Memory B cell (primary cell): ENCODE measurements around the gene ATG101.

Experiments used
- ATAC-seq: fragments of 150-1000 bp; cut with Tn5 transposase; 2 replicates; pipeline ENCODE4 v1.10.0; 2021; ENCODE audit warnings: low read depth, mild to moderate bottlenecking, moderate library complexity
- DNase-seq, 2 donors: peaks; one replicate each; pipeline ENCODE4 v3.0.0; 2022; ENCODE audit warnings: low spot score in 2 of 2
- H3K27ac Mint-ChIP-seq: one replicate; pipeline ENCODE4 v1.8.0; 2022; ENCODE audit warnings: mild to moderate bottlenecking, moderate library complexity, mixed read lengths
- H3K27me3 Mint-ChIP-seq: one replicate; pipeline ENCODE4 v1.8.0; 2022; ENCODE audit warnings: mixed read lengths
- H3K36me3 Mint-ChIP-seq: one replicate; pipeline ENCODE4 v1.8.0; 2022; ENCODE audit warnings: mild to moderate bottlenecking, mixed read lengths
- H3K4me1 Mint-ChIP-seq: one replicate; pipeline ENCODE4 v1.8.0; 2022; ENCODE audit warnings: mixed read lengths
- H3K4me3 Mint-ChIP-seq: one replicate; pipeline ENCODE4 v1.8.0; 2022; ENCODE audit warnings: mild to moderate bottlenecking, moderate library complexity, mixed read lengths
- H3K9me3 Mint-ChIP-seq: one replicate; pipeline ENCODE4 v1.8.0; 2022; ENCODE audit warnings: mixed read lengths

Gene ATG101

GRCh38 chr12:52049688-52050087 lies 20.1 kb upstream of the ATG101 start:
- Mint-ChIP-seq H3K27me3 (no peaks in the 10 kb centered on the region), H3K4me3 (peak overlapping the region; percentile 92), H3K9me3 (no peaks in the 10 kb centered on the region), H3K36me3 (no peaks in the 10 kb centered on the region), H3K4me1 (peaks cover 38% of the 10 kb centered on the region), H3K27ac (peak overlapping the region; percentile 98)
- DNase-seq (no peak), ATAC-seq (no peak)

GRCh38 chr12:52050116-52050757 lies 19.5 kb upstream of the ATG101 start:
- DNase-seq (peak; percentile 70 to 75), ATAC-seq (peak; percentile 39)
- peak overlapping the region; percentile 92 for H3K4me3 Mint-ChIP-seq

GRCh38 chr12:52050758-52051541 lies 18.8 kb upstream of the ATG101 start, which contains the start of gene NR4A1:
Gene NR4A1, plus strand, starts transcription at chr12:52051442. Its CDS starts 2,887 bp downstream, at chr12:52054329.
- ATAC-seq = peak; percentile 81
- Mint-ChIP-seq H3K9me3 (no peaks in the 10 kb centered on the region), H3K4me3 (peak within 1 kb of the TSS; percentile 92), H3K27ac (peak within 1 kb of the TSS; percentile 98), H3K36me3 (no peaks in the 10 kb centered on the region), H3K27me3 (no peaks in the 10 kb centered on the region), H3K4me1 (peaks cover 35% of the 10 kb centered on the region)
- peak; percentile 98 to 99 for DNase-seq

More at GRCh38 chr12:52050116-52050757, 19.5 kb upstream of the ATG101 start:
- no peaks in the 10 kb centered on the region for H3K36me3 Mint-ChIP-seq
- H3K27me3 Mint-ChIP-seq = no peaks in the 10 kb centered on the region
- H3K9me3 Mint-ChIP-seq = no peaks in the 10 kb centered on the region
- H3K27ac Mint-ChIP-seq = peak overlapping the region; percentile 98
- H3K4me1 Mint-ChIP-seq = peaks cover 38% of the 10 kb centered on the region

GRCh38 chr12:52052468-52053186 lies 17.2 kb upstream of the ATG101 start:
- Mint-ChIP-seq H3K27ac (peak overlapping the region; percentile 98), H3K9me3 (no peaks in the 10 kb centered on the region), H3K4me1 (peaks cover 33% of the 10 kb centered on the region), H3K4me3 (peak overlapping the region; percentile 92), H3K27me3 (no peaks in the 10 kb centered on the region), H3K36me3 (peaks cover 4% of the 10 kb centered on the region)
- no peak for DNase-seq
- ATAC-seq = no peak

GRCh38 chr12:52053536-52054209 lies 16.1 kb upstream of the ATG101 start:
- Mint-ChIP-seq H3K9me3 (no peaks in the 10 kb centered on the region), H3K4me3 (no peak overlapping the region), H3K27ac (peak overlapping the region; percentile 98), H3K36me3 (peaks cover 4% of the 10 kb centered on the region), H3K27me3 (no peaks in the 10 kb centered on the region), H3K4me1 (peaks cover 33% of the 10 kb centered on the region)
- ATAC-seq (no peak), DNase-seq (no peak)

- H3K9me3 Mint-ChIP-seq = no peaks in the 10 kb centered on the region
- peaks cover 4% of the 10 kb centered on the region for H3K36me3 Mint-ChIP-seq
- no peaks in the 10 kb centered on the region for H3K27me3 Mint-ChIP-seq
- DNase-seq (no peak), ATAC-seq (no peak)
- H3K4me1 Mint-ChIP-seq = peaks cover 30% of the 10 kb centered on the region
- H3K27ac Mint-ChIP-seq = no peak overlapping the region
- no peak overlapping the region for H3K4me3 Mint-ChIP-seq
Observed at GRCh38 chr12:52054231-52054832, 15.4 kb upstream of the ATG101 start.

- Mint-ChIP-seq H3K36me3 (peaks cover 4% of the 10 kb centered on the region), H3K4me1 (peaks cover 22% of the 10 kb centered on the region), H3K27me3 (no peaks in the 10 kb centered on the region), H3K4me3 (no peak overlapping the region), H3K27ac (no peak overlapping the region), H3K9me3 (no peaks in the 10 kb centered on the region)
- DNase-seq = no peak
- no peak for ATAC-seq
Observed at GRCh38 chr12:52054833-52055730, 14.7 kb upstream of the ATG101 start.

- no peak overlapping the region for H3K27ac Mint-ChIP-seq
- peaks cover 16% of the 10 kb centered on the region for H3K4me1 Mint-ChIP-seq
- no peaks in the 10 kb centered on the region for H3K27me3 Mint-ChIP-seq
- ATAC-seq = no peak
- no peak overlapping the region for H3K4me3 Mint-ChIP-seq
- H3K36me3 Mint-ChIP-seq = peaks cover 4% of the 10 kb centered on the region
- H3K9me3 Mint-ChIP-seq = no peaks in the 10 kb centered on the region
- no peak for DNase-seq
Observed at GRCh38 chr12:52055731-52056711, 13.8 kb upstream of the ATG101 start.

- DNase-seq = no peak
- no peaks in the 10 kb centered on the region for H3K27me3 Mint-ChIP-seq
- no peaks in the 10 kb centered on the region for H3K9me3 Mint-ChIP-seq
- H3K27ac Mint-ChIP-seq = no peak overlapping the region
- H3K4me3 Mint-ChIP-seq = no peak overlapping the region
- no peak for ATAC-seq
- peaks cover 9% of the 10 kb centered on the region for H3K4me1 Mint-ChIP-seq
- H3K36me3 Mint-ChIP-seq = peaks cover 4% of the 10 kb centered on the region
Observed at GRCh38 chr12:52056801-52057637, 12.8 kb upstream of the ATG101 start.

GRCh38 chr12:52057638-52058576 lies 11.9 kb upstream of the ATG101 start:
- no peak overlapping the region for H3K4me3 Mint-ChIP-seq
- H3K4me1 Mint-ChIP-seq = no peaks in the 10 kb centered on the region
- peaks cover 4% of the 10 kb centered on the region for H3K36me3 Mint-ChIP-seq
- DNase-seq (no peak), ATAC-seq (no peak)
- no peaks in the 10 kb centered on the region for H3K27me3 Mint-ChIP-seq
- no peak overlapping the region for H3K27ac Mint-ChIP-seq
- no peaks in the 10 kb centered on the region for H3K9me3 Mint-ChIP-seq
